GM18499 (cell line): Measurements from ENCODE around the gene SSU72.
A peak's percentile ranks its signal among the peaks of the same experiment; 100 is the strongest.
"Not testable (repeated sequence)": the region's sequence is repeated elsewhere in the genome, so short reads cannot be mapped to it uniquely, and the experiment has no call there.

Source experiments
- ATAC-seq: cut with Tn5 transposase; IDR thresholded peaks from one replicate; pipeline ENCODE4 v1.9.1; 2021; ENCODE audit warnings: moderate number of reproducible peaks; ENCODE audit not compliant: insufficient read depth, unreplicated experiment

SSU72 gene

DNA sequence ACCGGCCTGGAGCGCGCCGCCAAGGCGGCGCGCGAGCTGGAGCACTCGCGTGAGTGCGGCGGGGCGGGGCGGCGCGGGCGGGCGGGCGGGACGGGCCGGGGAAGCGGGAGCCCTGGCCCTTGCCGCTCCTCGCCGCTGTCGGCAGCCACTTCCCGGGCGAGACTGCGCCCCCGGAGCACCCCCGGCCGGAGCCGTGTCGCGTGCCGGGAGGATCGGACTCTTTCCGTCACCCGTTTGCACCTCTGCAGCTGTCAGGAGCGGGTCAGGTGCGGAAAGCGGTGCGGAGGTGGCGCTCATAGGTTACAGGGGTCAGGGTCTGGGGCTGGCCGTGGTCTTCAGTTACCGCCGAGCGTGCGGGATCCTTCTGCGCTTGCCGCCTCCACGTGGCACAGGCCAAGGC, 62.2 kb downstream of the SSU72 start:
- not testable (repeated sequence) for ATAC-seq

DNA sequence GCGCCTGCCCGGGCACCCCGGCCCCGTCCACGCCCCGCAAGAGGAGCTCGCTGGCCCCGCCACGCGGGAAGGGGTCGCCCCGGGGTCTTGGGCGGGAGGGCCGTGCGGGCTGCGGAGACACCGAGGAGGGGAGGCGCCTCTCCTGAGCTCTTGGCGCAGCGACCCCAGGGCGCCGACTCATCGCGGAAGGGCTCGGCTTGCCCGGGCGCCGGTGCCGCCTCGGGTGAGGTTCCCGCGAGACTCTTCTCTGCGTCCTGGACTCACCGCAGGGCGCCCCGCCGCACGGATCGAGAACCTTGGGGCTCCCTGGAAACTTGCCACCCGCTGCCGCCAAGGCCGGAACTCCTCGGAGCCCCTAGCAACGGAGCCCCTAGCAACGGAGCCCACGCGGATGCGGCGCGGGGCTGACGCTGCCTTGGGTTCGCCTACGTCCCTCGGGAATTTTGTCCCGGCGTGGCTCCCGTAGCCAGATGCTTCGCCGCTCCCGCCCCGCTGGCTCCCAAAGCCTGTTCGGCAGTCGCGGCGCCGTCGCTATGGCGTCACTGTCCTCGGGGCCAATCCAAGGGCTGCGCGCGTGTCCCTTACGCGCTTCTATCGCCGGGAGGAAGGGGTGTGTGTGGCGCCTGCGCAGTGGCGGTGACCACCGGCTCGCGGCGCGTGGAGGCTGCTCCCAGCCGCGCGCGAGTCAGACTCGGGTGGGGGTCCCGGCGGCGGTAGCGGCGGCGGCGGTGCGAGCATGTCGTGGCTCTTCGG, 63.0 kb downstream of the SSU72 start, which contains the start of gene ATAD3A:
Gene ATAD3A, plus strand, starts transcription at position 630 of the 753 bp plus-strand sequence. Its CDS starts 107 bp downstream, at position 737.
- peak; percentile 55 for ATAC-seq

DNA sequence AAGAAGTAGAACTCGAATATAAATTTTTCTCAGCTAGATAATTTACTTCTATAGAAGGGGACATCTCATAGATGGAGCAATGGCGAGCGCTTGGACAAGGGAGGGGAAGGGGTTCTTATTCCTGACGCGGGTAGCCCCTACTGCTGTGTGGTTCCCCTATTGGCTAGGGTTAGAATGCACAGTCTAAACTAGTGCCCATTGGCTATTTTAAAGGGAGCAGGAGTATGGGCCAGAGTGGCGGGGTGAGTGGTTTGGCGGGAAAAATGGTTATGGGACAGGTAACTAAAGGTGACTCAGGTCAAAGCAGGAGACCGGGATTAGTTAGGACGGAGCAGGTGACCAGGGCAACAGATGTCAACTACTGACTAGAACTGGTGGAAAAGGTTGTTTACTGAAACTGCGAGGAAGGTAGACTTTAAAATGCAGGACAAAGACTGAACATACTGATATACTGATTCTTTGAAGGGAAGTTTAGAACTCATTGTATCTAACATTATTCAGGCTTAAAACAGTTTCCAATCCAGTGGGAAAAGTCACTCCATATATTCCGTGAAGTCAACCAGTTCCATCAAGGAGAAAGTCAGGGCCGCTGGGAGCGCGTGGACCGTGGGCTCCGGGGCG, 63.6 kb downstream of the SSU72 start:
- no peak for ATAC-seq

DNA sequence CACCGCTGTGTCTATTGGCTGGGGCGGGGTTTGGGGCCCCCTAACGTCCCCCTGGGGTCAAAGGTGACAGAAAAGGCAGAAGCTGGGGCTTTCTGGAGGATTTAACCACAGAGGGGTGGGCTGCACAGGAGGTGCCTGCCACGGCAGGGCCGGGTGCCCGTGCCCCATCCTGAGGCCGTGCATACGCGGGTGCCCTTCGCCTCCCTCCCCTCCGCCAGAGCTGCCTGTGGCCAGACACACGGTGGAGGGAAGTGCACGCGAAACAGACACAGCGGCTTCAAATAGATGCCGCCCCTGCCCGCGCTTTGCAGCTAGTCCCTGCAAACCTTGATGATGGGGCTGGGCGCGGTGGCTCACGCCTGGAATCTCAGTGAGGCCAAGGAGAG, 65.2 kb downstream of the SSU72 start:
- ATAC-seq = not testable (repeated sequence)

DNA sequence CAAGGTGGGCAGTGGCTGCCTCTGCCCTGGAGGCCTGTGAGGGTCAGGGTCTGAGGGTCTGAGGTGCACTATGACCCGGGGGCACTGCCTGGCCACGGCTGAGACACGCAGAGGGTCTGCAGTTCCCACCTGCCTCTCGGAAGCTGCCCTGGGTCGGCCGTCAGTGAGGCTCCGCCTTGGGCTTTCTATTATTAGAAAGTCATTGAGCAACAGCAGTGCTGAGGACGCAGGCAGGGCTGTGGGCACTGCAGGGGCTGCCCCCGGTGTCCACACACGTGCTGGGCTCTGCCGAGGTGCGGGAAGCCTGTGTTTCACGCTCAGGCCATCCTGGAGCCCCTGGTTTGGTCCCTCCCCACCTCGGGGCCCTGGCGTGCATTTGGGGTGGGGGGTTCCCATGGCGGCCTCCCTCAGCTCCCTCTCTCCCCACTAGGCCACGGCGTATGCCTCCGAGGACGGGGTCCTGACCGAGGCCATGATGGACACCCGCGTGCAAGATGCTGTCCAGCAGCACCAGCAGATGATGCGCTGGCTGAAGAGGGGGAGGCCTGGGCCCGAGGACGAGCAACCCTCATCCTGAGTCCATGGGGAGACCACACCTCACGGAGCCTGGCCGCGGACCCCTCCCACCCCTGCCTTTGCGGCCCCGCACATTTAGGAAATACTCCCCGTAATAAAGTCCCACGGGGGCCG, 65.7 kb downstream of the SSU72 start:
- not testable (repeated sequence) for ATAC-seq

DNA sequence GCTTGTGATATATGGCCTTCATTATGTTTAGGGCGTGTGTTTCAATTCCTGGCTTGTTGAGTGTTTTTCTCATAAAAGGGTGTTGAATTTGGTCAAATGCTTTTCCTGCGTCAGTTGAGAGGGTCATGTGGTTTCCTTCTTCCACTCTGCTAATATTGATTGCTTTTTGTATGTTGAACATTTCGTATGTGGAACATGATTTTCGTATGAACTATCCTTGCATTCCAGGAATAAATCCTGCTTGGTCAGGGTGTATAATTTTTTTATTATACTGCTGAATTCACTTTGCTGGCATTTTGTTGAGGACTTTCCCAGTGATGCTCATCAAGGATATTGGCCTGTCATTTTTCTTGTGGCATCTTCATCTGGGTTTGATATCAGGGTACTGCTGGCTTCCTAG, 67.4 kb downstream of the SSU72 start:
- ATAC-seq = no peak

DNA sequence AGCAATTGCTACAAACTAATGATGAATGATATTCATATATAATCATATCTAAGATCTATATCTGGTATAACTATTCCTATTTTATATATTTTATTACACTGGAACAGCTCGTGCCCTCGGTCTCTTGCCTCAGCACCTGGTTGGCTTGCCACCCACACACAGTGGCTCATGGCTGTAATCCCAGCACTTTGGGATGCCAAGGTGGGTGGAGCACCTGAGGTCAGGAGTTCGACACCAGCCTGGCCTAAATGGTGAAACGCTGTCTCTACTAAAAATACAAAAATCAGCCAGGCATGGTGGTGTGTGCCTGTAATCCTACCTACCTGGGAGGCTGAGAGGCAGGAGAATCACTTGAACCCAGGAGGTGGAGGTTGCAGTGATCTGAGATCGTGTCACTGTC, 68.9 kb downstream of the SSU72 start:
- ATAC-seq = not testable (repeated sequence)

DNA sequence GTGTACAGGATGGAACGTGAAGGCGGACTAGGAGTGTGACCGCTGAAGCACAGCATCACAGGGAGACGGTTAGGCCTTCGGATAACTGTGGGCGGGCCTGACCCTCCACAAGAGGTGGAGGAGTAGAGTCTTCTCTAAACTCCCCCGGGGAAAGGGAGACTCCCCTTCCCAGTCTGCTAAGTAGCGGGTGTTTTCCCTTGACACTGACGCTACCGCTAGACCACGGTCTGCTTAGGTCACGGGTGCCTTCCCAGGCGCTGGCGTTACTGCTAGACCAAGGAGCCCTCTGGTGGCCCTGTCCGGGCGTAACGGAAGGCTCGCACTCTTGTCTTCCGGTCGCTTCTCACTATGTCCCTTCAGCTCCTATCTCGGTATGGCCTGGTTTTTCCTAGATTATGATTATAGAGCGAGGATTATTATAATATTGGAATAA, 69.3 kb downstream of the SSU72 start:
- not testable (repeated sequence) for ATAC-seq

DNA sequence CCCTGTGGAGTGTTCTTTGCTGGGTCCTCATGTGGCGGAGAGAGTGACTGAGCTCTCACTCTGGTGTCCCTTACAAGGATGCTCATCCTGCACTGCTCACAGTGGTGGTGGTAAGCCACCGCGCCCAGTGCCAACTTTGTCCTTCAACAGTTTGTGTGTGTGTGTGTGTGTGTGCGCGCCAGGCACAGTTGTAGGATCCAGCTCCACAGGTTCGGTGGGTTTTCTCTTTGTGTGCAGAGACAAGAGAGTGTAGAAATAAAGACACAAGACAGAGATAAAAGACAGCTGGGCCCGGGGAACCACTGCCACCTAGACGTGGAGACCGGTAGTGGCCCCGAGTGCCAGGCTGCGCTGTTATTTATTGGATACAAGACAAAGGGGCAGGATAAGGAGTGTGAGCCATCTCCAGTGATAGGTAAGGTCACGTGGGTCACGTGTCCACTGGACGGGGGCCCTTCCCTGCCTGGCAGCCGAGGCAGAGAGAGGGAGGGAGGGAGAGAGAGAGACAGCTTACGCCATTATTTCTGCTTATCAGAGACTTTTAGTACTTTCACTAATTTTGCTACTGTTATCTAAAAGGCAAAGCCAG, 69.8 kb downstream of the SSU72 start:
- not testable (repeated sequence) for ATAC-seq

DNA sequence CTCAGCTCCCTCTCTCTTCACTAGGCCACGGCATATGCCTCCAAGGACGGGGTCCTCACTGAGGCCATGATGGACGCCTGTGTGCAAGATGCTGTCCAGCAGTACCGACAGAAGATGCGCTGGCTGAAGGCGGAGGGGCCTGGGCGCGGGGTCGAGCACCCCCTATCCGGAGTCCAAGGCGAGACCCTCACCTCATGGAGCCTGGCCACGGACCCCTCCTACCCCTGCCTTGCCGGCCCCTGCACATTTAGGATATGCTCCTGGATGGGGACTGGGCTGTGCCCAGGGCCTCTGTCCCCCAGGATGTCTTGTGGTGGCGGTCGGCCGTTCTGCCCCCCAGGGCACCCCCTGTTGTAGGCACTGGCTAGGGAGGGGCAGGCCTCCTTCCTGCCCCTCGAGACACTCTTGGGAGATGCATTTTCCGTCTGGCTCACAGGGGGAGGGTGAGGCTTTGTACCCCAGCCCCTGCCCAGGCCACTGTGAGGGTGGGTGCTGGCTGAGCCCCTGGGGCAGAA, 79.1 kb downstream of the SSU72 start:
- not testable (repeated sequence) for ATAC-seq

DNA sequence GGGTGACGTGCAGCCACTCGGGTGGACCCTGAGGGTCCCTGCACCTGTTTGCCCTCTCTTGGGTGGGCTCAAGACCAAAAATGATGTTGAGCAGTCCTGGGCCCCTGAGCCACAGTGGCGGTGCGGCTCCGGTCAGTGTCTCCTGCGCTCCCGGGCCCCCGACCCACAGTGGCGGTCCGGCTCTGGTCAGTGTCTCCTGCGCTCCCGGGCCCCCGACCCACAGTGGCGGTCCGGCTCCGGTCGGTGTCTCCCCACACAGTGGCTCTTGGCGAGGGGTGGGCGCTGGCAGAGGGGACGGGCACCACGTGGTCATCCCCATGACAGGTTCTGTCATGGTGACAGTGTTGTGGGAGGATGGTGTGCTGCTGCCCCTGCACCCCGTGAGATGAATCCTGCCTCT, 80.4 kb downstream of the SSU72 start:
- not testable (repeated sequence) for ATAC-seq
